ENCODE measurements around the gene RPP38.

GRCh38 chr10:15120523-15120922, 23.4 kb downstream of the RPP38 start:
- TF ChIP-seq CTCF (IDR thresholded peaks at IDR 0.05; ENCODE audit: borderline replicate concordance, extremely low read depth, low read length, poor library complexity, severe bottlenecking) (no peak), EZH2 (IDR thresholded peaks at IDR 0.05; ENCODE audit: borderline replicate concordance, low read depth, low read length, severe bottlenecking) (no peak)
